HG03575 (cell line): ENCODE measurements around the gene ZFR2.

ENCODE experiments used
- ATAC-seq: cut with Tn5 transposase; IDR thresholded peaks from one replicate; pipeline ENCODE4 v1.9.1; 2021; ENCODE audit not compliant: unreplicated experiment, insufficient number of reproducible peaks, low FRiP score; ENCODE audit errors: extremely low read depth

Gene ZFR2

DNA sequence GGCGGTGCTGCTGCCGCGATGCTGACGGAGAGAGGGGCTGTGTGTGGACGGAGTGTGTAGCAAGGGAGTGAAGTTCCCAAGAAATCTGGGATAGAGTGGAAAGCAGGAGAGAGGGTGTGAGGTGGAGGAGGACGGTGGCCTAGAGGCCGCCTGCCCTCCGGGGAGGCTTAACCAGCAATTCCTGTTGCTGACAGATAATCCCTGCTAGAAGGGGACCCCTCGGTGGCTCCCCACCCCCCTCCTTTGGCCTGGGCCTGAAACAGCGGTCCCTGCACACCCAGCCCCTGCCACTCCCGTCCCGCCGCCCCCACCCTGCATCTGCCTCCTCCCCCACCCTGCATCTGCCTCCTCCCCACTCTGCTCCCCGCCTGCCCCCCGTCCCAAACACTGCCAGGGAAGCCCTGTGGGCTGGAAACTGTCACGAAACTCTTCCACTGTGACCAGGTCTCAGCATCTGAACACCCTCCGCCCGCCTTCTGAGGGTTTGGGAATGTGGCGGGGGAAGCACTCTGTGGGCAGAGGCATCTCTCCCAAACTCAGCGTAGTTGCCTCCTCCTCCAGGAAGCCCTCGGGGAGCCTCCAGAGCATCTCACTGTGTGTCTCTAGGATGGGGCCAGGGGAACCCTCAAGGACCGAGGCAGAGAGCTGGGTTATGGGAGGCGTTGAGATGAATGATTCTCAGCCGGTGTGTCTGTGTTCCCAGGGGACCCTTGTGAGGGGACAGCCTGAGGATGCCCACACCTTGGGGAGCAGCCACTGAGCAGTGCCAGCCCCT is 65.5 kb downstream of the ZFR2 start:
- ATAC-seq = no peak

DNA sequence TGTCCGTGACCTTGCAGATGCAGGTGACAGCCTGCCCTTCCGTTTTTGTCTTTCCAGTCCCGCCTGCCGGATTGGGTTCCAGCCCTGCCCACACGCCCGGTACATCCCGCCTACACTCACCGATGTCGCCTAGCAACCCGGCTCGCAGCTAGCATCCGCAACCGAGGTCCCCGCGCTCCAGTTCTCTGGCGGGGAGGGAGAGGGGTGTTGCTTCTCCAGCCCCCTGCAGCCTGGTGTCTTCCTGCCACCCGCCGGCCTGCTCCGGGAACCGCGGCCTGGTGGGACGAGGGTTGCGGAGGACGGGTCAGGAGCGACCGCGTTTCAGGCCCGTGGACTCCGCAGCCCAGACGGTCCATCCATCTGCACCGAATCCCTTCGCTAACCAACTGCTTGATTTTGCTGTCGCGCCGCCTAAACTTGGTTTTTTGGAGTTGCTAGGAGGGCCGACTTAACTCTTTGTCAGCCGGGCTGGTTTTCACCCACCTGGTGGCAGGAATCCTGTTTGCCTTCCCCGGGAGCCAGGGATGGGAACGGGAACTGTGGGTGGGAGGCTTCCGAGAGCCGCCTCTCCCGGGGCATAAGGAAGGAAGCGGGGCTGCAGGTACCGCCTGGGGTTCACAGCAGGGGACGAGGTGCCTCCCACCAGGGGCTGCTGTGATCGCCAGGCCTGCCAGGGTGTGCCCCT is 67.3 kb downstream of the ZFR2 start:
- ATAC-seq = no peak

DNA sequence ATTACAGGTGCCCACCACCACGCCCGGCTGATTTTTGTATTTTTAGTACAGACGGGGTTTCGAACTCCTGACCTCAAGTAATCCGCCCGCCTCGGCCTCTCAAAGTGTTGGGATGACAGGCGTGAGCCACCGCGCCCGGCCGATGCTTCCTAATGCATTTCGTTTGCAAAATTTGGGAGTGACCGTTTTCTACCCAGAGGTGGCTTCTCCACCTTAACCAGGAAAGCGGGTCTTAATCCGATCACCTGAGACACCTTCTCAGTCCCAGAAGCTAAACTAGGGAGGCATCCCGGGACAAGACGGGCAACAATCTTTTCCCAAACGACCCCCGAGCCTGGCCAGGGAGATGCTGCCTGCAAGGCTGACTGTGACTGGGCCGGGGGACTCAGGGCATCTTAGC is 67.8 kb downstream of the ZFR2 start:
- ATAC-seq = no peak

DNA sequence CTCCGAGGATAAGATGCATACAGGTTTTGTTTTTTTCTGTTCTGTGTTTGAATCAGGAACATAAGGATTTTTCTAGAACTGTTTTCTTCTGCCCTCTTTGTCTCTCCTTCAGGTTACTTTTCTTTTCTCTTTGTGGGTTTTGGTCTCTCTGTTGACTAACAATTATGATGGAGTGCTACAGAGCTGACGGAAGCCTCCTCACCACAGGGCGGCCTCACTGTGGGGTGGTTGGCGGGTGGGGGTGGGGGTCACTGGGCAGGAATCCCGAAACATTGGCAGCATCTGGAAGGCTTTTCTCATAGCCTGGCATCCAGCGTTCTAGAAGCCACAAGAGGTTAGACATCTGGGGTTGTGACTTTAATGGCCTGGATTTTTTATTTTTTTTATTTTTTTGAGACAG is 70.7 kb downstream of the ZFR2 start:
- no peak for ATAC-seq

DNA sequence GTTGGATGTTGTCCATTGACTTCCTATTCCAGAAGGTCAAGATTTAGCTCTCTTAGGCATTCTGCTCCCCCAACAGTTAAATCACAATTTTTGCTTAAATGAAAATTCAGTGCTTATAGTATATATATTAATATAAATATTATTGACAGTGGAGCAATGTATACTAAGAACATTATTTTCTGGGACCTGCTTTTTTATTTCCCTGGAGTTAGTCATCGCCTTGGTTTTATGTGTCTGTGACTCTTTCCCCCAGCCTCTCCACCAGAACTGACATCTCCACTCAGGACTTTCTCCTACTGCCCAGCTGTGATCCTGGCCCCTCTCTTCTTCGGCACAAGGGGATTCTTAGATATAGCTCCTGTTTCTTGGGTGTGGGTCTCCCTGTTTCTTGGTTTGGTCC is 72.5 kb downstream of the ZFR2 start:
- ATAC-seq = no peak

DNA sequence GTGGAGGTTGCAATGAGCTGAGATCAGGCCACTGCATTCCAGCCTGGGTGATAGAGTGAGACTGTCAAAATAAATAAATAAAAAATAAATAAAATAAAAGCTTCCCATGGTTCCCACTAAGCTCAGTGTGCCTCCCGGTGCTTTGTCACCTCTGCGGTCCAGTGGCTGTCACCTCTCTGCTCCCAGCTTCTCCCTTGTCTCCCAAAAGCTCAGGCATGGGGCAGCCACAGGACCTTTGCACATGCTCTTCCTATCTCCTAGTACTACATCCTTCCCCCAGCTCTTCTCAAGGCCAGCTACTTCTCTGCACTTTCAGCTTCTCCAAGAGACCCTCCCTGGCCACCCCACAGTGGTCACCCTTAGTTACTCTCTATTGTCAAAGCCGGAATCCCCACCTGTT is 75.0 kb downstream of the ZFR2 start:
- ATAC-seq = no peak

DNA sequence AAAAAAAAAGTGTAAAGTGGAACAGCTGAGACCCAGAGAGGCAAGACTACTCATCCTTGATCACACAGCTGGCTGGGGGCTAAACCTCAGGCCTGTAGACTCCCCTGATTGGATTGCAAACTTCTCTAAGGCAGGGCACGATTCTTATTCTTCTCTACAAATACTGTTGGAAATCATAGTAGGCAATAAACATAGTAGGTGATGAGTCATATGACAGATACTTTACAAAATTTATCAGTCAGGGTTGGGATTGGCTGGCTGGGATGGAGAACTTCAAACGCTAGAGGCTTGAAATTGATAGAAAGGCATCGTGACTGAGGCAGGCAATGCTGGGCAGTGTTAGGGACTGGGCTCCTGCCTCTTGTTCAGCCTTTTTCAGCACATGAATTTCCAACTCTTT is 76.7 kb downstream of the ZFR2 start:
- ATAC-seq = no peak

DNA sequence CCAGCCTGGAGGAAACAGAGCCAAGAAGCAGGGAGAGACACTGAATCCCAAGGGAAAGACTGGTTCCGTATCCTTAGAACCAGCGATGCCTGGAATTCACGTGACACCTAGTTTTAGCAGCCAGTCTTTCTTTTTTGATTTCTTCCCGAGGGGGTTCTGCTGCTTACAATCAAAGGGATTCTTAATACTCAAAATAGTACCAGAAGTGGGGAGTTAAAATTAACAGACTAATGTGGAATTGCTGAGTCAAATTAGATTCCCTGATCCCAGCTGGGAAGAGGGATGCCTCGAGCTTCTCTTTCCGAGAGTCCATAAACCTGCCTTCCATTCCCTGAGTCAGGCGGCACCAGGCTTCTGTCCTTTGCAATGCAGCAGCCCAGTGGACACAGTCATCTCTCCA is 77.9 kb downstream of the ZFR2 start:
- ATAC-seq = no peak

DNA sequence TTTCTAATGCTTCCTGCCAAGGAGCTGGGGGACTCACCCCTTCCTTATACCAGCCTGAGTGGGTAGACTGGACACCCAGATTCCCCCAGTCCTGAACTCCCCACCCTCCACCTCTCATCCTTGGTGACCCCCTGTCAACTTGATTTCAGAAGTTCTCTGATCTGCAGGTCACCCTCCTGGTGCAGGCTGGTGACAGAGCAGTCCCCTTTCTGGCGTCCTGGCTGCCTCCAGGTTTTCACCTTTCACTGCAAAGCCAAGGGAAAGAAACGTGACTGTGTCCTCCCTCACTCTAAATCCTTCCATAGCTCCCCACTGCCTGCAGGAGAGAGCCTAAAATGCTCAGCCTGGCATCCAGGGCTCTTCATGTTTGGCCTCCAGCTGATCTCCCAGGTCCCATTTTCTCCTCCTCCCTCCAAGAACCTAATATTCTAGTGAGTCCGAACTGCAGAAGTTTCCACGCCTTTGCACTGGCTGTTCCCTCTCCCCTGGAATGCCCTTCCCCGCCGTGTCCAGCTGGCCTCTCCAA is 78.6 kb downstream of the ZFR2 start:
- no peak for ATAC-seq

DNA sequence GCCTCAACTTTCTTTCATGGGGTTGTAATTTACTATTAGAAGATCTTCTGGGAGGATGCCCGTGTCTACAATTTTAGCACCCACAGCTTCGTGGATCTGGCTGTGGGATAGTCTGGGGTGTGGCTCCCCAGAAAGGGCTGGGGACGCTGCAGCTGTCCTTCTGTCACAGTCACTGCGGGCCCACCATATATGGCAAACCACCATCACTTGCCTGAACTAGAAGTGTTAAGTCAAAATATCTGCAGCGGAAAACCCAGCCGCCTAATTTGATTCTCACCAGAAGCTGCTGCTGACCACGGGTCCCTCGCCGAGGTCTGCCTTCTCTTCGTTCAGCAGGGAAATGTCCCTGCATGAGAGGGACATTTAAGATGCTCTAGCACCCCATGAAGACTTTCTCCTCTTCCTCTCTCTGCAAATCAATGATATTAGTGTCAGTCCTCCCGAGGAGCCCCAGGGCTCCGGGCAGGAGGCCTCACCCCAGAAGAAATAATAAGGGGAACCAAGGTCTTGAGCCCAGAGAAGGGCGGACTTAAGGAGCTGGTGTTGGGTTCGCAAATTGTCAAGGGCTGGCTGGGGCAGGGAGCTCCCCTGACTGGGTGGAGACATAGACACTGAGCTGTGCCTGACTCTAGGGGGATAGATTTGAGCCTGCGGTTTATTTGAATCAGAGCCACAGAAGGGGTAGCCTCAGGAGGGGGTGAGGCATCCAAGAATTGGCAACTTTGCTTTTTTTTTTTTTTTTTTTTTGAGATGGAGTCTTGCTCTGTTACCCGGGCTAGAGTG is 79.7 kb downstream of the ZFR2 start:
- no peak for ATAC-seq

DNA sequence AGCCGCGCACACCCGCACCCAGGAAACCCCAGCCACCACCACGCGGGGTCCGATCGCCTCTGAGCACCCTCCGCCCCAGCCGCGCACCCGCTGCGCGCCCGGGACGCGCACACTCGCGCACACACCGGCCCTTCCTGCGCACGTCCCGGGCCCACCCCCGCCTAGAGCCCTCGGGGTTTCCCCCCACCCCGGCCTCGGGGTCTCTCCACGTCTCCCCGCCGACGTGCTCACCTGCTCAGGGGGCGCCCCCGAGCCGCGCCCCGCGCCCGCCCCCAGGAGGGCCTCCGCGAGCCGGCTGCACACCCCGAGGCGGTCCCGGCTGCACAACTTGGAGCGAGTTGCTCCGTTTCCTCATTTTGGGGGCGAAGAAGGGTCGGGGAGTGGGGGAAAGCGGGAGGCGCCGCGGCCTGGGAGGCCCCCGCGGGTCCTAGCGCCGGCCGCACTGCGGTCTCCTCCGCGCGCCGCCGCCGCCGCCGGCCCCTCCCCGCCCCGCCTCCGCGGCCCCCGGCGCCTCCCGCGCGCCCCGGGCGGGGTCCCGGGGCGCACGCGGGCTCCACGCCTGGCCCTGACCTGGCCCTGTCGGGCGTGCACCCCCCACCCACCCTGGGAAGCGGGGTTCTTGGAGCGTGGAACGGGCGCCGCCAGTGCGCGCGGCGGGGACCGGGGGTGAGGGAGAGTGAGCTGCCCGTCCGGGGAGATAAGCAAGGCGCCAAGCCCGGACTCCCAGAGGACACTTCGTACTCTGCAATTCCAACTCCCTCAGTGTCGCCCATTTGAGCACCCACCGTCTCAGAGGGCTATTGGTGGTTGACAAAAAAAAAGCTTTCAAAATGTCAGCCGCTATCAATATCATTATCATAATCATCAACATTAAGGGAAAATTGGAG is 82.7 kb downstream of the ZFR2 start, which contains the start of gene MATK:
TSS of gene MATK (minus strand) at position 444 of the 887 bp plus-strand sequence. CDS start 1,246 bp downstream, outside the sequence.
- no peak for ATAC-seq

DNA sequence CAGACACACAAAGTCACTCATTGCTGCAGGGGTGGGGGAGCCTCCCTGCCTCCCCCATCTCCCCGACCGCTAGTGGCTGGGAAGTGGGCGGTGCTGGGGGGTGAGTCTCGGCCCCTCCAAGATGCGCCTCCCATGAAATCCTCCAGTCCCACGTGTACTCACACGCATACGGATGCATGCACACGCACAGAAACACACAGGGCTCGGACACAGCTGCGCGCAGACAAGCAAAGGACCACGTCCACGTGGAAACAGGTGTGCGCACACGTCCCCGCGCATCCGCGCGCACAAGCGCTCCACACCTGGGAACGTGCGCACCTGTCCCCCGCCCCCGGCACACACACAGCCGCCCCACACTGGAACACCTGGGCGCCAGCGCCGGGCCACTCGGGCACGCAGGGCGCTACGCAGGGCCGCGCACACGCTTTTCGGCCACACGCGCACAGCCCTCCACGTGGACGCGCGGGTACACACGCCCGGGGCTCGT is 83.3 kb downstream of the ZFR2 start:
- ATAC-seq = no peak

DNA sequence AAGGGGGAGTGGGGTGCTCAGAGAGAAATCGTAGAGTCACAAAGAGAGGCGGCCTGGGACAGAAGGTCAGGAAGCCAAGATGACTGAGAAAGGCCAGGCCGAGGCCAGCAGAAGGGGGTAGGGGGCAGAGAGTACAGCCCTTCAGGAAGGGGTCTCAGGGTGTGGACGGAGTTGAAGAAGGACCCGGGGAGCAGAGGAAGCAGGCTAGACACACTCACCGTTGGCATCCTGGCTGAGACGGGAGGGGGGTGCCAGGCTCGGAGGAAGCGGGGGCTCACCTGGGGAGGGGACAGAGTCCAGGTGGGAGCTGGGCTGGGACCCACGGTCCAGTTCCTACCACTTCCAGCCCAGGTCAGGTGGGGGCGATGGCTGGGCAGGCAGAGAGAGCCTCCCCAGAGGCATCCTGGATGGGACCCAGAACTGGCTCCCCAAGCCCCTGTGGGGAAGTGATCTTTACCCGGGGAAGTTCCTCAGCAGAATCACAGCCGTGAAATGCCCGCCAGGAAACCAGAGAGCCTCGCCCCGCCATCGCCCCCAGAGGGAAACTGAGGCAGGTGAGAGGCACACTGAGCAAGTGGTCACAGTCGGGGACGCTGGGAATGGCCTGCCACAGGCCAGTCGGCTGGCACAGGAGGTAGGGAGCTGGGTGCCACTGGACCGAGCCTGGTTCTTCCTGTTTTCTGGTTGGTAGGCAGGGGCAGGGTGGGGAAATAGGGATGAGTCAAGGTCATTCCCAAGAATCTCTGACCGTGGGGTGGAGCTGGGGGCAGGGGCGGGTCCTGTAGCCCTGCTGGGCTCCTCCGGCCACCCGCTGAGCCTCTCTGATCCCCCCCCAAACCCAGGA is 84.0 kb downstream of the ZFR2 start:
- no peak for ATAC-seq

DNA sequence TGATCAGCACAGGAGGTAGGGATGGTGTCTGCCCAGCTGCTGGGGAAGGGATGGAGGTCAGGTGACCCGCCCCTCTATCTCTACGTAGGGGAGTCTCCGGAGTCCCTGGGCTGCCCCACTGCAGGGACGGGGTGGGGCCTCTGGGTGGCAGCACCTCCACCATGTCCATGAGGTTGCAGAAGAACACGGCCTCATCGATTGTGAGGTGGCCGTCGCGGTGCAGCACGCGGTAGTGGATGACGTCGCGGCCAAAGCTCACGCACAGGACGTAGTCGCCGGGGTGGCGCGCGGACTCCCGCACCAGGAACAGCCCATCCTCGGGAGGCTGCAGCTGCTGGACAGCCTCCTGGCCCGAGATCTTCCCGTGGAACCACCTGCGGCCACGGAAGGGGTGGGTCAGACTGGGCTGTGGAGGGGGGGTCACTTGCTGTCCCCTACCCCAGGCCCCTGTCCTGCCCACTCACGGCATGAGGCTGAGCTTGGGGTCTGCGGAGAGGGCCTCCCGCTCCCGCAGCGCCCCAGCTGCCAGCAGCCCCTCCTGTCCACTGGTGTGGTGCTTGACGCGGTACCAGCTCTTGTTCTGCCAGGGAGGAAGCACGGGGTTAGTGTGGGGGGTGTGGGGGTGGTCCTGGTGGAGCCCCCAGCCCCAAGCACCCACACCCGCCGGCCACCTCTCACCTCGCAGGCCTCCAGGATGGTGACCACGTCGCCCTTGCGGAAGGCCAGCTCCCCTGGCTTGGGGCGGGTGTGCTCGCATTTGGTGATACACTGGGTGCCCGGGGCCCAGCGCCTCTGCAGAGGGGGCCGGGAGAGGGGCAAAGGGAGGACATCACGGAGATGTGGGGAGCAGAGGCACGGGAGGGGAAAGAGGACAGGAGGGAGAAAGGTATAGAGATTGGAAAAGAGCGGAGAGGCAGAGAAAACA is 84.9 kb downstream of the ZFR2 start:
- ATAC-seq = no peak

DNA sequence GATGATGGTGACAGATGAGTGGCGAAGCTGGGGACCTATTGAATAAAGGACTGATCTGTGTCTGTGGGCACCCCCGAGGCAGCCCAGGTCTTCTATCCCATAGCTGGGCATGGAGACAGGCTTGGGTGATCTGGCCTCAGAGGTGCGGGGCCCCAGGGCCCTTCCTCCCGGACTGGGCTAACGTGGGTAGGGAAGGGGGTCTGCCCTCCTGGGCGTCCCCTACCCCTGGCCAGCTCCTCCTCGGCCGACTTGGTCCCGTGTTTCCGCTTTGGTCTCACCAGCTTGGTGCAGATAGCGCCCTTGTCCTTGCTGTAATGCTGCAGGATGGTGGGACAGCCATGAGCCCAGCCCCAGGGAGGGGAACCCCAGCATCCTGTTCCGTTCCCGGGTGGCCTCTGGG is 85.9 kb downstream of the ZFR2 start:
- no peak for ATAC-seq

DNA sequence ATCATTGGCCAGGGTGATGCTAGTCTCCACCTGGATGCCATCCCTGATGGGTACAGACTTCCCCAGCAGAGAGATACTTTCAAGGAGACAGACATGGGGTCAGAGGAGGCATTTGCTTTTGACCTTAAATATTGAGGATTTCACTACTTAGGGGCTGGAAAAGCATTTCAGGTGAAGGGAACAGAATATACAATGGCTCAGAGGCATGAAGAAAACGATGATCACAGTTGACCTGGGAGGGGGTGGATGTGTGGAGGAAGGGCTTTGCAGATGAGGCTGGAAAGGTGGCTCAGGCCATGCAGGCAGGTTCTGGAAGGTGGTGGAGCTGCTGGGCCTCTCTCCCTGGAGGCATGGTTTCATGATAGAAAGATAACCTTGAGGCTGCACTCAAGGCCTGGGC is 86.5 kb downstream of the ZFR2 start:
- ATAC-seq = no peak

DNA sequence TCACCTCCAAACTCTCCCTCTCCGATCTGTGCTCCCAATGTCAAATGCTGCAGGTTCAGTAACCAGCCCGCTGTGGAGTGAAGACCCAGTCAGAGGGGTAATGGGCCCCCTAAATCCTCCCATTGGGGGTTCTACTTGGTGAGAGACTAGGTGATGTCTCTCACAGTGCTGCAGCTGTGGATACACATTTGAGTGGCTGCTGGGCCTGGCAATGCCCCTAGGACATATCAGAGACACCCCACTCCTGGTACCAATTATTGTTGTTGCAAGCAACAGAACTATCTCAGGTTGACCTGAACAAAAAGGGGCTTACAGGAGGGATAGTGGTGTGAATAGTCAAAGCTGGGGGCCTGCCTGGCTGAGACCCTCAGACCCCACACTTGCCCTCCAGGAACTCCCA is 87.2 kb downstream of the ZFR2 start:
- no peak for ATAC-seq
